ENCODE measurements around the gene SMAD7.

Gene SMAD7

GRCh38 chr18:48905513-48905912, 45.3 kb downstream of the SMAD7 start:
- TF ChIP-seq CTCF (IDR thresholded peaks at IDR 0.05), result no peak

GRCh38 chr18:48904847-48905394, 45.8 kb downstream of the SMAD7 start:
- TF ChIP-seq CTCF (IDR thresholded peaks at IDR 0.05), result no peak

- no peak for TF ChIP-seq CTCF (IDR thresholded peaks at IDR 0.05)
These were observed 46.7 kb downstream of the SMAD7 start for GRCh38 chr18:48904091-48904490.

DNA sequence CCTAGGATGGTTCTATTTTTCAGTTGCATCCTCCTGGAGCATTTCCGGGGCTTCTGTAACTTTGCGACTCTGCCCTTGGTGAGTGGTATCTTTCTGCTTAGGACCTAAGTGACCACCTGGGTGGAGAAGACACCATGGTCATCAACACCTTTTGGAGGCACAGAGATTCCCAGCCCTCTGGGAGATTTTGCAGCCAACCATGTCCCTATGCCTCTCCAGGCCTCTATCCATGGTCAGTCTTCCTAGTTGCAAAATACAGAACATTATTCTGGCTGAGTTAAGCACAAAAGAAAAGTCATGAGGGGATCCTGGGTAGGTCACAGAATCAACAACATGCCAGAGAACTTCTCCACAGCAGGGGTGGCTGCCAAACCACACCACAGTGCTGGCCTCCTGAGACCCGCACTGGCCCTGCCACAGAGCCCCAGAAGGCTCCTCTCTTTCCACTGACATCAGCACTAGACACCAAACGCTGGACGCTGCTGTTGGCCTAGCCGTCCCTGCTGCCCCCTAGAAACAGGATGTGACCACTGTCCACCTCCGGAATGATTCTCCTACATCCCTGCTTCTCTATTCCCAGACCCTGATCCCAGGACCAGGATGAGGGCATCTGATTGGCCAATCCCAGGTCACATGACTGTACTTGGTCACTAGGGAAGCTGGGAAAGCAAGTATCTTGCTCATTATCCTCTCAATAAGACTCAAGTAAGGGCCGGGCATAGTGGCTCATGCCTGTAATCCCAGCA, 47.7 kb downstream of the SMAD7 start:
- no peak for TF ChIP-seq CTCF (IDR thresholded peaks at IDR 0.05)

GRCh38 chr18:48902023-48902855, 48.5 kb downstream of the SMAD7 start:
- TF ChIP-seq CTCF (IDR thresholded peaks at IDR 0.05), result no peak

DNA sequence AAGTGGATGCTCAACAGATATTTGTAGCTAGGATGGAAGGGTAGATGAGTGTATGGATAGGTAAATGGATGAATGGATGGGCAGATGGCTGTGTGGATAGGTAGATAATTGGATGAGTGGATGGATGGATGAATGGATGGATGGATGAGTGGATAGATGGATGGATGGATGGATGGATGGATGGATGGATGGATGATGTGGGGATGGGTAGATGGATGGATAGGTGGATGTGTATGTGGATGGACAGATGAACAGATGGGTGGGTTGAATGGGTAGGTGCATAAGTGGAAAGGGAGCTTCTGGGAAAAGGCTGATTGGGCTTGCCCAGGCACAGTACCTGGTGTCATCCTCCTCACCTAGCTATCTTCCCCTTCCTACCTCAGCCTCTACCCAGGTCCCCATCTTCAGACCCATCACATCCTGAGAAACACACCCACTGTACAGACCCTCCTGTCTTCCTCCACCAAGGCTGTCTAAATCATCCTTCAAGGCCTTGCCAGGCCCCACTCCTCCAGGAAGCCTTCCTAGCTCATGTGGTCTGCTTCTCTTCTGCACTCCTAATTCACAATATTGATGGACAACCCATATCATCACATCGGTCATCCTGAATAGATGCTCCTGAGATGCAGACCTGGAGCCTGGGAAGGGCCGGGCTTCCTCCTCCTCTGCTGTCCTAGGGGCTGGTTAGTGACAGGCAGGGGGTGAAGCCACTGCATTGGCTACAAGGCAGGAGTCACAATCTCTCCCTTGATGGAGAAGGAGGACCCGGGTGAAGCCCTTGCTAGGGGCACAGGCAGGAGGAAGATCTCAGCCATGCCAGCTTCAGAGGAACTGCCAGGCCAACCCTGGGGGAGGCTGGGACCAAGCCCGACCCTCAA, 49.4 kb downstream of the SMAD7 start:
- no peak for TF ChIP-seq CTCF (IDR thresholded peaks at IDR 0.05)

DNA sequence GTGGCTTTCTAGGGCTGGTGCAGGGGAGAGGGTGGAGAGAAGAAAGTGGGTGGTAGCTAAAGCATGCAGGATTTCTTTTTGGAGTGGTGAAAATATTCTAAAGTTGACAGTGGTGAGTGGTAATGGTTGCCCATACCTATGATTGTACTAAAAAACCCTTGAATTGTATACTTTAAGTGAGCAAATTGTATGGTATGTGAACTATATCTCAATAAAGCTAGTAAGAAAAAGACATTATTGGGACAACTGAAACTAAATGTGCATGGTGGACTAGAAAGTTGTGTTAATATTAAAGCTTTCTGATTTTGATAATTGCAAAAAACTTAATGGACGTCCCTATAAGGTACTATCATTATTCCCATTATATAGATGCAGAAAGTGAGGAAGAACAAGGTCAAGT, 50.3 kb downstream of the SMAD7 start:
- no peak for TF ChIP-seq CTCF (IDR thresholded peaks at IDR 0.05)
